WTC11 (cell line): Measurements from ENCODE around the gene PHLPP1. TPM values are rescaled to one million over a fixed set of nuclear protein-coding genes. Genes with fewer than 3 reads are reported as not detected.

Source experiments
- ATAC-seq: fragments of 200-7000 bp; cut with Tn5 transposase; 2 replicates; pipeline ENCODE4 v1.10.0; 2021; ENCODE audit warnings: mild to moderate bottlenecking, moderate library complexity
- CTCF ChIA-PET: fragments of 300-600 bp; sonication (Branson Sonifier 250); formaldehyde crosslinking; loops from one replicate; lab custom pipeline; 2021; ENCODE audit warnings: antibody characterized with exemption; lab: Charles Lee
- POLR2A ChIA-PET: fragments of 350-600 bp; sonication (Branson Sonifier 250); formaldehyde crosslinking; loops from one replicate; lab custom pipeline; 2021; ENCODE audit warnings: antibody characterized with exemption; lab: Charles Lee
- DNase-seq: peaks from one replicate; pipeline ENCODE4 v3.0.0; 2021; ENCODE audit warnings: low spot score
- H3K27ac Mint-ChIP-seq: 2 replicates; pipeline ENCODE4 v1.8.0; 2021; ENCODE audit warnings: mixed read lengths
- H3K27me3 Mint-ChIP-seq: 2 replicates; pipeline ENCODE4 v1.8.0; 2021; ENCODE audit warnings: low read depth, mild to moderate bottlenecking, moderate library complexity, mixed read lengths
- H3K36me3 Mint-ChIP-seq: 2 replicates; pipeline ENCODE4 v1.8.0; 2021; ENCODE audit warnings: mixed read lengths
- H3K4me1 Mint-ChIP-seq: 2 replicates; pipeline ENCODE4 v1.8.0; 2022; ENCODE audit warnings: mixed read lengths
- H3K4me3 Mint-ChIP-seq: 2 replicates; pipeline ENCODE4 v1.8.0; 2021; ENCODE audit warnings: mild to moderate bottlenecking, moderate library complexity, mixed read lengths
- H3K9me3 Mint-ChIP-seq: 2 replicates; pipeline ENCODE4 v1.8.0; 2021; ENCODE audit warnings: mixed read lengths
- FOXP1 ChIP-seq: sonication (generic); formaldehyde crosslinking; IDR thresholded peaks from 2 replicates; pipeline ENCODE4 v1.8.0; 2022; ENCODE audit warnings: missing genetic modification reagents, mild to moderate bottlenecking, moderate library complexity, borderline replicate concordance
- HMGA2 ChIP-seq: fragments of 250-450 bp; sonication (Bioruptor Pico); IDR thresholded peaks from 2 replicates; pipeline ENCODE4 v1.4.0; 2021; ENCODE audit warnings: mild to moderate bottlenecking, moderate library complexity
- JUN ChIP-seq: sonication (generic); formaldehyde crosslinking; IDR thresholded peaks from 2 replicates; pipeline ENCODE4 v1.8.0; 2023; ENCODE audit warnings: mild to moderate bottlenecking, missing genetic modification reagents
- KAT7 ChIP-seq: sonication (generic); formaldehyde crosslinking; IDR thresholded peaks from 2 replicates; pipeline ENCODE4 v1.8.1; 2023; ENCODE audit warnings: missing genetic modification reagents, mild to moderate bottlenecking, borderline replicate concordance
- NR1H2 ChIP-seq: sonication (generic); formaldehyde crosslinking; IDR thresholded peaks from 2 replicates; pipeline ENCODE4 v1.9.0; 2021; ENCODE audit warnings: mild to moderate bottlenecking, moderate library complexity, missing genetic modification reagents
- RORB ChIP-seq: fragments of 250-450 bp; sonication (Bioruptor Pico); IDR thresholded peaks from 2 replicates; pipeline ENCODE4 v1.9.0; 2021; ENCODE audit warnings: mild to moderate bottlenecking
- SP1 ChIP-seq: sonication (generic); formaldehyde crosslinking; conservative IDR thresholded peaks from 2 replicates; pipeline ENCODE4 v1.8.1; 2022; ENCODE audit warnings: missing genetic modification reagents
- TCF7 ChIP-seq: sonication (generic); formaldehyde crosslinking; IDR thresholded peaks from 2 replicates; pipeline ENCODE4 v1.8.0; 2022; ENCODE audit warnings: mild to moderate bottlenecking, low read depth, missing genetic modification reagents, moderate library complexity
- ZNF138 ChIP-seq: sonication (generic); formaldehyde crosslinking; conservative IDR thresholded peaks from 2 replicates; pipeline ENCODE4 v1.8.1; 2022; ENCODE audit warnings: mild to moderate bottlenecking, moderate library complexity, missing genetic modification reagents
- ZNF219 ChIP-seq: sonication (generic); formaldehyde crosslinking; IDR thresholded peaks from 2 replicates; pipeline ENCODE4 v1.8.0; 2023; ENCODE audit warnings: missing genetic modification reagents, mild to moderate bottlenecking, borderline replicate concordance
- ZNF416 ChIP-seq: fragments of 250-450 bp; sonication (Bioruptor Pico); IDR thresholded peaks from 2 replicates; pipeline ENCODE4 v1.9.0; 2021; ENCODE audit warnings: mild to moderate bottlenecking, inconsistent platforms
- ZNF423 ChIP-seq: fragments of 250-450 bp; sonication (Bioruptor Pico); IDR thresholded peaks from 2 replicates; pipeline ENCODE4 v2.1.2; 2022; ENCODE audit warnings: mild to moderate bottlenecking, moderate library complexity
- total RNA-seq: library from RNA; stranded (reverse); gene quantifications from 3 replicates; pipeline ENCODE4 v1.2.3, GENCODE V29; 2021
- TF ChIP-seq, protein P1 (sequence below): sonication (generic); formaldehyde crosslinking; conservative IDR thresholded peaks from 2 replicates; pipeline ENCODE4 v1.8.1; 2022; ENCODE audit warnings: mild to moderate bottlenecking, missing genetic modification reagents
- TF ChIP-seq, protein P2 (sequence below): sonication (generic); formaldehyde crosslinking; IDR thresholded peaks from 2 replicates; pipeline ENCODE4 v1.8.1; 2023; ENCODE audit warnings: mild to moderate bottlenecking, missing genetic modification reagents
- TF ChIP-seq, protein P3 (sequence below): sonication (generic); formaldehyde crosslinking; IDR thresholded peaks from 2 replicates; pipeline ENCODE4 v1.8.0; 2022; ENCODE audit warnings: mild to moderate bottlenecking, missing genetic modification reagents
- TF ChIP-seq, protein P4 (sequence below): sonication (generic); formaldehyde crosslinking; IDR thresholded peaks from 2 replicates; pipeline ENCODE4 v1.8.0; 2022; ENCODE audit warnings: mild to moderate bottlenecking, missing genetic modification reagents
- TF ChIP-seq, protein P5 (sequence below): fragments of 250-450 bp; sonication (Bioruptor Pico); IDR thresholded peaks from 2 replicates; pipeline ENCODE4 v1.9.0; 2021; ENCODE audit warnings: moderate library complexity, mild to moderate bottlenecking, inconsistent platforms, borderline replicate concordance
- TF ChIP-seq, protein P6 (sequence below): fragments of 200-600 bp; IDR thresholded peaks from 2 replicates; pipeline ENCODE4 v1.8.0; 2022; ENCODE audit warnings: antibody characterized with exemption

PHLPP1 gene
- total RNA-seq, 1 experiment from 2014 or later = 52.0 TPM

DNA sequence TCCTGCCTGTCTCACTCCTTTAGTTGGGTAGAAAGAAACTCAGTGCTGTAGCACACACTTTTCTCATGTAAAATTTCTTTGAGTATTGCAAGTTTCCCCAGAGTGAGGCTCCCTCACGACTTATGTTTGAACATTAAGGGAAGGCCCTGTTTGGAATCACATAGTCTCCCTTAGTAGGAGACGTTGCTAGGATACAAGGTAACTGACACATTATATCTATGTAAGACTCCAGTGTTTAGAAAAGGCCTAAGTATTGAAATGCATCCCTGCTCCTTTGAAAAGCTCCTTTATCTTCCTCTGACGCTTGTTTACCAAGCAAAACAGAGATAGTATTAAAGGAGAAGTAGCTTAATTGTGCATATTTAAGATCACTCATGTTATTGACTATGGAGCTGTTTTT is 248.2 kb downstream of the PHLPP1 start:
- ChIA-PET CTCF (interaction anchor here (0.9 kb wide), 1 partner anchor 19 kb away, joined by 4 read pairs; no protein-coding TSS in a partner anchor), POLR2A (no interaction called here)
- Mint-ChIP-seq H3K36me3 (peaks cover 54% of the 10 kb centered on the region), H3K27ac (peak overlapping the region; percentile 44; the same call in 1 of the 2 replicates)
- ATAC-seq = no peak; the same call in 1 of the 2 replicates
- no peak for TF ChIP-seq ZNF416 (CRISPR knock-in tag)
- TF ChIP-seq, protein P1, sequence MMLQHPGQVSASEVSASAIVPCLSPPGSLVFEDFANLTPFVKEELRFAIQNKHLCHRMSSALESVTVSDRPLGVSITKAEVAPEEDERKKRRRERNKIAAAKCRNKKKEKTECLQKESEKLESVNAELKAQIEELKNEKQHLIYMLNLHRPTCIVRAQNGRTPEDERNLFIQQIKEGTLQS (CRISPR knock-in tag) = no peak
- TF ChIP-seq, protein P2, sequence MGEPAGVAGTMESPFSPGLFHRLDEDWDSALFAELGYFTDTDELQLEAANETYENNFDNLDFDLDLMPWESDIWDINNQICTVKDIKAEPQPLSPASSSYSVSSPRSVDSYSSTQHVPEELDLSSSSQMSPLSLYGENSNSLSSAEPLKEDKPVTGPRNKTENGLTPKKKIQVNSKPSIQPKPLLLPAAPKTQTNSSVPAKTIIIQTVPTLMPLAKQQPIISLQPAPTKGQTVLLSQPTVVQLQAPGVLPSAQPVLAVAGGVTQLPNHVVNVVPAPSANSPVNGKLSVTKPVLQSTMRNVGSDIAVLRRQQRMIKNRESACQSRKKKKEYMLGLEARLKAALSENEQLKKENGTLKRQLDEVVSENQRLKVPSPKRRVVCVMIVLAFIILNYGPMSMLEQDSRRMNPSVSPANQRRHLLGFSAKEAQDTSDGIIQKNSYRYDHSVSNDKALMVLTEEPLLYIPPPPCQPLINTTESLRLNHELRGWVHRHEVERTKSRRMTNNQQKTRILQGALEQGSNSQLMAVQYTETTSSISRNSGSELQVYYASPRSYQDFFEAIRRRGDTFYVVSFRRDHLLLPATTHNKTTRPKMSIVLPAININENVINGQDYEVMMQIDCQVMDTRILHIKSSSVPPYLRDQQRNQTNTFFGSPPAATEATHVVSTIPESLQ (CRISPR knock-in tag) = no peak
- no peak for TF ChIP-seq ZNF219 (CRISPR knock-in tag)
- no peak for TF ChIP-seq RORB
- TF ChIP-seq, protein P3, sequence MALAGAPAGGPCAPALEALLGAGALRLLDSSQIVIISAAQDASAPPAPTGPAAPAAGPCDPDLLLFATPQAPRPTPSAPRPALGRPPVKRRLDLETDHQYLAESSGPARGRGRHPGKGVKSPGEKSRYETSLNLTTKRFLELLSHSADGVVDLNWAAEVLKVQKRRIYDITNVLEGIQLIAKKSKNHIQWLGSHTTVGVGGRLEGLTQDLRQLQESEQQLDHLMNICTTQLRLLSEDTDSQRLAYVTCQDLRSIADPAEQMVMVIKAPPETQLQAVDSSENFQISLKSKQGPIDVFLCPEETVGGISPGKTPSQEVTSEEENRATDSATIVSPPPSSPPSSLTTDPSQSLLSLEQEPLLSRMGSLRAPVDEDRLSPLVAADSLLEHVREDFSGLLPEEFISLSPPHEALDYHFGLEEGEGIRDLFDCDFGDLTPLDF = no peak
- TF ChIP-seq ZNF138 (CRISPR knock-in tag) = no peak
- TF ChIP-seq, protein P4, sequence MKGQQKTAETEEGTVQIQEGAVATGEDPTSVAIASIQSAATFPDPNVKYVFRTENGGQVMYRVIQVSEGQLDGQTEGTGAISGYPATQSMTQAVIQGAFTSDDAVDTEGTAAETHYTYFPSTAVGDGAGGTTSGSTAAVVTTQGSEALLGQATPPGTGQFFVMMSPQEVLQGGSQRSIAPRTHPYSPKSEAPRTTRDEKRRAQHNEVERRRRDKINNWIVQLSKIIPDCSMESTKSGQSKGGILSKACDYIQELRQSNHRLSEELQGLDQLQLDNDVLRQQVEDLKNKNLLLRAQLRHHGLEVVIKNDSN = no peak
- TF ChIP-seq HMGA2 = no peak
- no peak for TF ChIP-seq NR1H2 (CRISPR knock-in tag)
- TF ChIP-seq ZNF423 = no peak
- no peak for TF ChIP-seq KAT7
- TF ChIP-seq JUN (CRISPR knock-in tag) = no peak
- TF ChIP-seq SP1 (CRISPR knock-in tag) = no peak
- TF ChIP-seq, protein P5, sequence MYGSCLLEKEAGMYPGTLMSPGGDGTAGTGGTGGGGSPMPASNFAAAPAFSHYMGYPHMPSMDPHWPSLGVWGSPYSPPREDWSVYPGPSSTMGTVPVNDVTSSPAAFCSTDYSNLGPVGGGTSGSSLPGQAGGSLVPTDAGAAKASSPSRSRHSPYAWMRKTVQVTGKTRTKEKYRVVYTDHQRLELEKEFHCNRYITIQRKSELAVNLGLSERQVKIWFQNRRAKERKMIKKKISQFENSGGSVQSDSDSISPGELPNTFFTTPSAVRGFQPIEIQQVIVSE = no peak
- TF ChIP-seq FOXP1 (CRISPR knock-in tag) = no peak
- TF ChIP-seq, all 79 proteins: peak for 0
- peaks cover 28% of the 10 kb centered on the region for H3K4me1 Mint-ChIP-seq
- no peak overlapping the region for H3K4me3 Mint-ChIP-seq
- no peaks in the 10 kb centered on the region for H3K9me3 Mint-ChIP-seq
- no peak for DNase-seq
- no peaks in the 10 kb centered on the region for H3K27me3 Mint-ChIP-seq

DNA sequence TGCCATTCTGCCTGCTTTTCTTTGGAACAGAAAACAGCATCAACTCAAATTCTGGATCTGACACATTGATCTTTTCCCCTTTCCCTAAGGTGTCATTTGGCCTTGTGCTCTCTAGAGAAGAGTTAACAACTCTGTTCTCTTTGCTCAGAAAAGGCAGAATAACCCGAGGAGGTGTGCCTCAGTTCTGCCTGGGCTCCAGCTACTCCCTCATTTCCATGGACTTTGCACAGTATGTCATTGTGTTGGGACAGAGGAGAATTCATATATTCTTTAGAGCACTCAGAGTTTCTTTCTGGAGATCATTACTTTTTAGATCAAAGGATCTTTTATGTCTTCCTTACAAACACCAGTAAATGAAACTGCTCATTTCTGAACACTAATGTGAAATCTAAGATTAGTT is 249.1 kb downstream of the PHLPP1 start:
- H3K36me3 Mint-ChIP-seq = peaks cover 50% of the 10 kb centered on the region
- ATAC-seq (no peak), DNase-seq (no peak)
- no peaks in the 10 kb centered on the region for H3K9me3 Mint-ChIP-seq
- 0 out of 2 replicates have a peak overlapping the region, but pooled peaks have one; percentile 43 for H3K27ac Mint-ChIP-seq
- POLR2A ChIA-PET = no interaction called here
- H3K27me3 Mint-ChIP-seq = no peaks in the 10 kb centered on the region
- H3K4me1 Mint-ChIP-seq = peaks cover 28% of the 10 kb centered on the region
- CTCF ChIA-PET = no interaction called here
- no peak overlapping the region for H3K4me3 Mint-ChIP-seq
- TF ChIP-seq TCF7 (CRISPR knock-in tag) = no peak
- TF ChIP-seq, protein P6, sequence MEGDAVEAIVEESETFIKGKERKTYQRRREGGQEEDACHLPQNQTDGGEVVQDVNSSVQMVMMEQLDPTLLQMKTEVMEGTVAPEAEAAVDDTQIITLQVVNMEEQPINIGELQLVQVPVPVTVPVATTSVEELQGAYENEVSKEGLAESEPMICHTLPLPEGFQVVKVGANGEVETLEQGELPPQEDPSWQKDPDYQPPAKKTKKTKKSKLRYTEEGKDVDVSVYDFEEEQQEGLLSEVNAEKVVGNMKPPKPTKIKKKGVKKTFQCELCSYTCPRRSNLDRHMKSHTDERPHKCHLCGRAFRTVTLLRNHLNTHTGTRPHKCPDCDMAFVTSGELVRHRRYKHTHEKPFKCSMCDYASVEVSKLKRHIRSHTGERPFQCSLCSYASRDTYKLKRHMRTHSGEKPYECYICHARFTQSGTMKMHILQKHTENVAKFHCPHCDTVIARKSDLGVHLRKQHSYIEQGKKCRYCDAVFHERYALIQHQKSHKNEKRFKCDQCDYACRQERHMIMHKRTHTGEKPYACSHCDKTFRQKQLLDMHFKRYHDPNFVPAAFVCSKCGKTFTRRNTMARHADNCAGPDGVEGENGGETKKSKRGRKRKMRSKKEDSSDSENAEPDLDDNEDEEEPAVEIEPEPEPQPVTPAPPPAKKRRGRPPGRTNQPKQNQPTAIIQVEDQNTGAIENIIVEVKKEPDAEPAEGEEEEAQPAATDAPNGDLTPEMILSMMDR = no peak
